MM.1S (cell line): ENCODE results near the gene NCKAP5.

Experiments
- DNase-seq: peaks from one replicate; pipeline ENCODE4 v3.0.0-alpha.2; 2015
- H2AFZ ChIP-seq: fragments of 300-600 bp; sonication (generic); 2 replicates; pipeline ENCODE4 v1.6.0; 2016; ENCODE audit warnings: antibody characterized with exemption, low read length
- H3F3A ChIP-seq: fragments of 300-600 bp; sonication (generic); 2 replicates; pipeline ENCODE4 v1.6.1; 2016; ENCODE audit warnings: mild to moderate bottlenecking, antibody characterized with exemption, low read length, moderate library complexity, mixed read lengths; ENCODE audit not compliant: insufficient read depth
- H3K27ac ChIP-seq: fragments of 300-600 bp; sonication (generic); 2 replicates; pipeline ENCODE4 v1.5.1; 2016; ENCODE audit warnings: mild to moderate bottlenecking, low read length
- H3K27me3 ChIP-seq: fragments of 300-600 bp; sonication (generic); replicated peaks from 2 replicates; pipeline ENCODE4 v1.6.0; 2016; ENCODE audit warnings: low read length; ENCODE audit not compliant: insufficient read depth
- H3K36me3 ChIP-seq: fragments of 300-600 bp; sonication (generic); replicated peaks from 2 replicates; pipeline ENCODE4 v1.6.1; 2016; ENCODE audit warnings: mild to moderate bottlenecking, low read length, mixed read lengths; ENCODE audit not compliant: insufficient read depth
- H3K4me1 ChIP-seq: fragments of 300-600 bp; sonication (generic); 2 replicates; pipeline ENCODE4 v1.6.1; 2016; ENCODE audit warnings: low read length, mixed read lengths
- H3K4me2 ChIP-seq: fragments of 300-600 bp; sonication (generic); 2 replicates; pipeline ENCODE4 v1.6.0; 2016; ENCODE audit warnings: low read depth, low read length
- H3K4me3 ChIP-seq: fragments of 300-600 bp; sonication (generic); 2 replicates; pipeline ENCODE4 v1.5.1; 2016; ENCODE audit warnings: low read length, mixed read lengths
- H3K79me2 ChIP-seq: fragments of 300-600 bp; sonication (generic); 2 replicates; pipeline ENCODE4 v1.6.1; 2016; ENCODE audit warnings: mixed run types, low read length, mixed read lengths
- H3K9ac ChIP-seq: fragments of 300-600 bp; sonication (generic); 2 replicates; pipeline ENCODE4 v1.6.1; 2016; ENCODE audit warnings: low read length, mixed read lengths
- H3K9me2 ChIP-seq: fragments of 300-600 bp; sonication (generic); replicated peaks from 2 replicates; pipeline ENCODE4 v1.6.1; 2016; ENCODE audit warnings: mild to moderate bottlenecking, low read length, mixed read lengths; ENCODE audit not compliant: insufficient read depth
- H3K9me3 ChIP-seq: fragments of 300-600 bp; sonication (generic); replicated peaks from 2 replicates; pipeline ENCODE4 v1.6.1; 2016; ENCODE audit warnings: mild to moderate bottlenecking, low read length, mixed read lengths; ENCODE audit not compliant: insufficient read depth
- H4K20me1 ChIP-seq: fragments of 300-600 bp; sonication (generic); 2 replicates; pipeline ENCODE4 v1.6.1; 2016; ENCODE audit warnings: mild to moderate bottlenecking, low read length, moderate library complexity, mixed read lengths; ENCODE audit not compliant: insufficient read depth
- CTCF ChIP-seq: fragments of 300-600 bp; sonication (generic); IDR thresholded peaks from 2 replicates; pipeline ENCODE4 v1.5.1; 2016; ENCODE audit warnings: antibody characterized with exemption, low read length, mixed read lengths
- EZH2 ChIP-seq: fragments of 300-600 bp; sonication (generic); optimal IDR thresholded peaks from 2 replicates; pipeline ENCODE3; 2017; ENCODE audit warnings: low read depth, mild to moderate bottlenecking, antibody characterized with exemption, low read length, mixed read lengths
- EZH2phosphoT487 ChIP-seq: fragments of 300-600 bp; sonication (generic); IDR thresholded peaks from 2 replicates; pipeline ENCODE4 v1.6.1; 2018; ENCODE audit warnings: antibody characterized with exemption, low read length

The NCKAP5 gene

GRCh38 chr2:133523406-133523805 is 44.9 kb downstream of the NCKAP5 start:
- Histone ChIP-seq H3K36me3 (no peaks in the 10 kb centered on the region), H3K27me3 (no peaks in the 10 kb centered on the region), H3K79me2 (no peaks in the 10 kb centered on the region), H4K20me1 (no peaks in the 10 kb centered on the region), H3K9ac (no peak overlapping the region), H3K4me3 (no peak overlapping the region), H3K9me2 (no peaks in the 10 kb centered on the region), H3K9me3 (no peaks in the 10 kb centered on the region), H3K4me2 (no peak overlapping the region), H3F3A (no peaks in the 10 kb centered on the region), H2AFZ (no peak overlapping the region), H3K4me1 (0 out of 2 replicates have a peak, but pooled peaks cover 4% of the 10 kb centered on the region), H3K27ac (no peak overlapping the region)
- TF ChIP-seq EZH2: no peak
- no peak for TF ChIP-seq EZH2phosphoT487
- TF ChIP-seq CTCF: no peak
- DNase-seq: no peak

DNA sequence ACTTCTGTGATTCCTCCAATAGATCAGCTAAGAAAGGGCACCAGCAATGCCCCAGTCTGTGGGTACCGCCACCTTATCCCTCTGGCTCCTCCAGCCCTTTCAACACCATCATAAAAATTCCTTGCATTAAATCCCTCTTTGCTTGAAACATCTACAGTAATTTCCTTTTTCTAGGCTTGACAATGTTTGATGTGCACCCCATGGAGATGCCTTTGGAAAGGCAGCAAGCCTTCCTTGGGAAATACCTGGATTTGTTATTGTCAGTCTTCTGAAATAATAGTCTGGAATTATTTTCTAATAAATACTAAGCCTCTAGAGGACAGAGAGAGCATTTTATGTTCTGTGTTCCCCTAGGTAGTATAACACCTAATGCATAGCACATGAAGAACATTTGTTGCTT is 46.1 kb downstream of the NCKAP5 start:
- H2AFZ ChIP-seq: no peak overlapping the region
- H3K79me2 ChIP-seq: no peaks in the 10 kb centered on the region
- DNase-seq: no peak
- H3K9me3 ChIP-seq: no peaks in the 10 kb centered on the region
- H3K36me3 ChIP-seq: no peaks in the 10 kb centered on the region
- no peaks in the 10 kb centered on the region for H3F3A ChIP-seq
- no peaks in the 10 kb centered on the region for H3K27me3 ChIP-seq
- 0 out of 2 replicates have a peak, but pooled peaks cover 4% of the 10 kb centered on the region for H3K4me1 ChIP-seq
- no peaks in the 10 kb centered on the region for H4K20me1 ChIP-seq
- no peak overlapping the region for H3K4me3 ChIP-seq
- no peaks in the 10 kb centered on the region for H3K9me2 ChIP-seq
- H3K27ac ChIP-seq: no peak overlapping the region
- H3K9ac ChIP-seq: no peak overlapping the region
- no peak overlapping the region for H3K4me2 ChIP-seq
- TF ChIP-seq EZH2phosphoT487 (no peak), CTCF (no peak), EZH2 (no peak)

DNA sequence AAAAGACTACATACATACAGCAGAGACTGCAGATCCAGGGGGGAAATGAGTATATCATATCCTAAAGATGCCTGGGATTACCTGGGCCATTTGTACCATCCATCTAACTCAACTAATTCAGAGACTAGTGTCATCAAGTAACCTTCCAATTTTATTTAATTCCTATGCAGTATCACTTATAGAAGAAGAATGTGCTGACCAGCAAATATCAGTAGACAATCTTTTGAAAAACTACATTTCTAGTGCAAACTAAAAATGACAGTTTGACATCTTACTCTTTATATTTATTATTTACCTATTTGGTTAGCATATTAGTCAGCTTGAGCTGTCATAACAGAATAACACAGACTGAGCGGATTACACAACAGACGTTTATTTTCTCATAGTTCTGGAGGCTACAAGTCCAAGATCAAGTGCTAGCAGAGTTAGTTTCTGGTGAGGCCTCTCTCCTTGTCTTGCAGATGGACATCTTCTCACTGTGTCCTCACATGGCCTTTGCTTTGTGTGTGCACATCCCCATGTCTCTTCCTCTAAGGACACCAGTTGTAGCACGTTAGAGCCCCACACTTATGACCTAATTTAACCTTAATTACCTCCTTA is 47.0 kb downstream of the NCKAP5 start:
- Histone ChIP-seq H4K20me1 (no peaks in the 10 kb centered on the region), H3K9ac (no peak overlapping the region), H3K27me3 (no peaks in the 10 kb centered on the region), H2AFZ (no peak overlapping the region), H3K4me1 (0 out of 2 replicates have a peak, but pooled peaks cover 4% of the 10 kb centered on the region), H3K27ac (no peak overlapping the region), H3K79me2 (no peaks in the 10 kb centered on the region), H3K9me3 (no peaks in the 10 kb centered on the region), H3K9me2 (no peaks in the 10 kb centered on the region), H3K36me3 (no peaks in the 10 kb centered on the region), H3F3A (no peaks in the 10 kb centered on the region), H3K4me3 (no peak overlapping the region), H3K4me2 (no peak overlapping the region)
- no peak for DNase-seq
- TF ChIP-seq EZH2: no peak
- no peak for TF ChIP-seq EZH2phosphoT487
- TF ChIP-seq CTCF: no peak
